GM23338 (cell line): Measurements from ENCODE around the gene C1orf146.

ENCODE experiments used
- CREB1 ChIP-seq: fragments of 250-450 bp; sonication (Bioruptor Pico); IDR thresholded peaks from 2 replicates; pipeline ENCODE4 v1.5.0; 2020; ENCODE audit warnings: low read depth, mild to moderate bottlenecking, moderate library complexity
- CTCF ChIP-seq, 2 experiments: fragments of 200-600 bp in 1 of 2; sonication (generic) in 1 of 2; conservative IDR thresholded peaks; 2 replicates each; pipeline versions ENCODE4 v1.5.1 to v1.6.1; 2016 to 2017; ENCODE audit warnings: antibody characterized with exemption in 2 of 2, low read depth in 2 of 2, mild to moderate bottlenecking in 2 of 2, moderate library complexity in 1 of 2
- ETS1 ChIP-seq: IDR thresholded peaks from 2 replicates; pipeline ENCODE4 v1.6.1; 2016; ENCODE audit warnings: antibody characterized with exemption
- EZH2 ChIP-seq: fragments of 200-600 bp; sonication (generic); IDR thresholded peaks from one replicate; pipeline ENCODE4 v1.8.0; 2017; ENCODE audit warnings: antibody characterized with exemption, mild to moderate bottlenecking, low read depth; ENCODE audit not compliant: unreplicated experiment
- EZH2phosphoT487 ChIP-seq: fragments of 200-600 bp; sonication (generic); IDR thresholded peaks from one replicate; pipeline ENCODE4 v1.8.1; 2018; ENCODE audit warnings: antibody characterized with exemption; ENCODE audit not compliant: unreplicated experiment
- JUNB ChIP-seq: IDR thresholded peaks from one replicate; pipeline ENCODE4 v1.6.1; 2016; ENCODE audit warnings: antibody characterized with exemption; ENCODE audit not compliant: unreplicated experiment
- POLR2AphosphoS5 ChIP-seq: IDR thresholded peaks from 2 replicates; pipeline ENCODE4 v1.6.1; 2016; ENCODE audit warnings: antibody characterized with exemption, low read depth
- REST ChIP-seq: IDR thresholded peaks from one replicate; pipeline ENCODE4 v1.6.1; 2018; ENCODE audit warnings: antibody characterized with exemption; ENCODE audit not compliant: unreplicated experiment
- STAT1 ChIP-seq: IDR thresholded peaks from one replicate; pipeline ENCODE4 v1.6.1; 2016; ENCODE audit warnings: antibody characterized with exemption; ENCODE audit not compliant: unreplicated experiment
- ZNF114 ChIP-seq: fragments of 250-450 bp; sonication (Bioruptor Pico); IDR thresholded peaks from 2 replicates; pipeline ENCODE4 v1.5.0; 2020; ENCODE audit warnings: mild to moderate bottlenecking, moderate library complexity
- ZNF331 ChIP-seq: fragments of 250-450 bp; sonication (Bioruptor Pico); IDR thresholded peaks from 2 replicates; pipeline ENCODE4 v1.5.0; 2020; ENCODE audit warnings: low read depth, mild to moderate bottlenecking, moderate library complexity

- TF ChIP-seq POLR2AphosphoS5 (no peak), ZNF114 (CRISPR knock-in tag) (no peak), CTCF (conservative IDR thresholded peaks at IDR 0.05; ENCODE audit: low read depth in 2 of 2) (no peak), EZH2phosphoT487 (no peak), CREB1 (CRISPR knock-in tag) (no peak), EZH2 (no peak), STAT1 (no peak), REST (no peak), ETS1 (no peak), JUNB (no peak), ZNF331 (CRISPR knock-in tag) (no peak)
These were observed 59.5 kb downstream of the C1orf146 start for GRCh38 chr1:92277105-92277723.
